Daoy (cell line): Measurements from ENCODE around the gene DYNLRB1. TPM values are rescaled to one million over a fixed set of nuclear protein-coding genes. Genes with fewer than 3 reads are reported as not detected.
A peak's percentile ranks its signal among the peaks of the same experiment; 100 is the strongest.

Experiments
- DNase-seq: peaks from one replicate; pipeline ENCODE4 v3.0.0-alpha.2; 2015; ENCODE audit warnings: low read depth
- total RNA-seq: library from RNA; depleted of rRNA; stranded (reverse); fragments of >200 nt; shearing (Covaris generic); gene quantifications from 2 replicates; pipeline ENCODE4 v1.2.3, GENCODE V29; 2014

DYNLRB1 gene
- total RNA-seq, 1 experiment from 2014 or later = 66.2 TPM

- no peak for DNase-seq
Observed at GRCh38 chr20:34557936-34558319, 41.7 kb downstream of the DYNLRB1 start.

GRCh38 chr20:34558320-34559218 lies 42.3 kb downstream of the DYNLRB1 start, which contains the start of gene MAP1LC3A:
Gene MAP1LC3A, plus strand, starts transcription at chr20:34558718. Its CDS starts 151 bp downstream, at chr20:34558869.
- DNase-seq = peak; percentile 90

- DNase-seq = no peak
Observed at GRCh38 chr20:34559311-34560140, 43.3 kb downstream of the DYNLRB1 start.

- no peak for DNase-seq
Observed at GRCh38 chr20:34560141-34560523, 43.9 kb downstream of the DYNLRB1 start.

GRCh38 chr20:34560614-34561013 lies 44.4 kb downstream of the DYNLRB1 start:
- DNase-seq = no peak

GRCh38 chr20:34561661-34562060 lies 45.4 kb downstream of the DYNLRB1 start:
- no peak for DNase-seq

GRCh38 chr20:34562641-34563040 lies 46.4 kb downstream of the DYNLRB1 start:
- DNase-seq = peak; percentile 41

- no peak for DNase-seq
Observed at GRCh38 chr20:34564833-34565232, 48.6 kb downstream of the DYNLRB1 start.

- no peak for DNase-seq
Observed at GRCh38 chr20:34566978-34567891, 51.0 kb downstream of the DYNLRB1 start.

GRCh38 chr20:34567892-34568865 lies 52.0 kb downstream of the DYNLRB1 start:
- no peak for DNase-seq

GRCh38 chr20:34569598-34569997 lies 53.4 kb downstream of the DYNLRB1 start:
- DNase-seq = no peak

GRCh38 chr20:34570859-34571306 lies 54.7 kb downstream of the DYNLRB1 start:
- DNase-seq = peak; percentile 83

GRCh38 chr20:34571753-34572152 lies 55.5 kb downstream of the DYNLRB1 start:
- DNase-seq = no peak

- DNase-seq = no peak
Observed at GRCh38 chr20:34573541-34574300, 57.5 kb downstream of the DYNLRB1 start.

GRCh38 chr20:34574426-34574825 lies 58.2 kb downstream of the DYNLRB1 start:
- DNase-seq = no peak

GRCh38 chr20:34574861-34575260 lies 58.6 kb downstream of the DYNLRB1 start:
- no peak for DNase-seq

- DNase-seq = no peak
Observed at GRCh38 chr20:34575271-34575670, 59.0 kb downstream of the DYNLRB1 start.

GRCh38 chr20:34575756-34576155 lies 59.5 kb downstream of the DYNLRB1 start:
- DNase-seq = no peak

GRCh38 chr20:34577061-34577460 lies 60.8 kb downstream of the DYNLRB1 start:
- DNase-seq = no peak
